Measurements from ENCODE around the gene TOR1A.
A peak's percentile ranks its signal among the peaks of the same experiment; 100 is the strongest.

TOR1A gene

DNA sequence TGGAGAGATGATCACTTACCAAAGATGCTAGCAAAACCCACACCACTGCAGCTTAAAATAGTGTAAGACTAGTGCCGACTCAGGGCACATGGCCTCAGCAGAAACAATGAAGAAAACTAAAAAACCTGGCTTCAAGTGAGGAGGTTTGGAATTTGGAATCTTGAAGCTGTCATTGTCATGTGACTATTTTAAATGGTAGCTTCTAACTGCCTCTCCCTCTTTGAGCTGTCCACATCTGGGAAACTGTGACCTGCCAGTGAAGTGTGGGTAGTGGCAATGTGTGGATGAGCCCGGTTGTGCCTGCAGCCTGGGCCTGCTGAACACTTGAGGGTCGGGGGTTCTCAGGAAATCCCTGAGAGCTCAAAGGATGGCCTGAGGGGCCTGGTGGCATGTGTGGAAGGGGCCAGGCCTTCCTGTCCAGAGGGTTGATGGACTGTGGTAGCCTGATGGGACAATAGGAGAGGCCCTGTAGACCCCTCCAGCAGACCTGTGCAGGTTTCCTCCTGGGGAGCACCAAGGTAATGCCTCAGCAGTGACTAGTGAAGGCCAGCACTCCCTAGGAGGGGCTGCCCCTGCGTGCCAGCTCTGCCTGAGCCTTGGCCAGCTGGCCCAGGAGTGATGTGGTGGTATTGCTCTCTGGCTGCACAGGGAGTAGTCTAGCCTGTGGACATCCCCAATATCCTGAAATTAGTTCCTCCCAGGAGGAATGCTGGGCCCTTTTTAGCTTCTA lies 24.9 kb upstream of the TOR1A start:
- H2AFZ ChIP-seq (ENCODE audit: low read length), result no peak overlapping the region
- H3F3A ChIP-seq (ENCODE audit: low read depth), result no peaks in the 10 kb centered on the region
- no peaks in the 10 kb centered on the region for H3K27me3 ChIP-seq (ENCODE audit: insufficient read depth, low read length, poor library complexity, severe bottlenecking)
- H3K9ac ChIP-seq (ENCODE audit: low read depth, low read length, poor library complexity, severe bottlenecking), result no peak overlapping the region
- no peaks in the 10 kb centered on the region for H3K4me1 ChIP-seq (ENCODE audit: insufficient read depth, low read length, poor library complexity, severe bottlenecking)
- no peak for TF ChIP-seq EZH2phosphoT487 (IDR thresholded peaks at IDR 0.05; ENCODE audit: borderline replicate concordance)
- TF ChIP-seq, protein P1, sequence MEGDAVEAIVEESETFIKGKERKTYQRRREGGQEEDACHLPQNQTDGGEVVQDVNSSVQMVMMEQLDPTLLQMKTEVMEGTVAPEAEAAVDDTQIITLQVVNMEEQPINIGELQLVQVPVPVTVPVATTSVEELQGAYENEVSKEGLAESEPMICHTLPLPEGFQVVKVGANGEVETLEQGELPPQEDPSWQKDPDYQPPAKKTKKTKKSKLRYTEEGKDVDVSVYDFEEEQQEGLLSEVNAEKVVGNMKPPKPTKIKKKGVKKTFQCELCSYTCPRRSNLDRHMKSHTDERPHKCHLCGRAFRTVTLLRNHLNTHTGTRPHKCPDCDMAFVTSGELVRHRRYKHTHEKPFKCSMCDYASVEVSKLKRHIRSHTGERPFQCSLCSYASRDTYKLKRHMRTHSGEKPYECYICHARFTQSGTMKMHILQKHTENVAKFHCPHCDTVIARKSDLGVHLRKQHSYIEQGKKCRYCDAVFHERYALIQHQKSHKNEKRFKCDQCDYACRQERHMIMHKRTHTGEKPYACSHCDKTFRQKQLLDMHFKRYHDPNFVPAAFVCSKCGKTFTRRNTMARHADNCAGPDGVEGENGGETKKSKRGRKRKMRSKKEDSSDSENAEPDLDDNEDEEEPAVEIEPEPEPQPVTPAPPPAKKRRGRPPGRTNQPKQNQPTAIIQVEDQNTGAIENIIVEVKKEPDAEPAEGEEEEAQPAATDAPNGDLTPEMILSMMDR (conservative IDR thresholded peaks at IDR 0.05; ENCODE audit: low read length), result no peak
- no peaks in the 10 kb centered on the region for H3K9me3 ChIP-seq (ENCODE audit: insufficient read depth, low read depth, low read length)
- no peak overlapping the region for H3K4me2 ChIP-seq (ENCODE audit: low read depth, low read length, poor library complexity, severe bottlenecking)
- H3K4me3 ChIP-seq (ENCODE audit: low read length, poor library complexity, severe bottlenecking), result no peak overlapping the region
- no peaks in the 10 kb centered on the region for H4K20me1 ChIP-seq (ENCODE audit: insufficient read depth, low read length, poor library complexity, severe bottlenecking)
- H3K9me2 ChIP-seq (replicated peaks; ENCODE audit: low read depth, low read length), result no peaks in the 10 kb centered on the region
- H3K79me2 ChIP-seq (ENCODE audit: insufficient read depth, low read length), result no peaks in the 10 kb centered on the region
- peaks cover 5% of the 10 kb centered on the region; the same call in 1 of the 2 replicates for H3K36me3 ChIP-seq (ENCODE audit: insufficient read depth, low read length)

DNA sequence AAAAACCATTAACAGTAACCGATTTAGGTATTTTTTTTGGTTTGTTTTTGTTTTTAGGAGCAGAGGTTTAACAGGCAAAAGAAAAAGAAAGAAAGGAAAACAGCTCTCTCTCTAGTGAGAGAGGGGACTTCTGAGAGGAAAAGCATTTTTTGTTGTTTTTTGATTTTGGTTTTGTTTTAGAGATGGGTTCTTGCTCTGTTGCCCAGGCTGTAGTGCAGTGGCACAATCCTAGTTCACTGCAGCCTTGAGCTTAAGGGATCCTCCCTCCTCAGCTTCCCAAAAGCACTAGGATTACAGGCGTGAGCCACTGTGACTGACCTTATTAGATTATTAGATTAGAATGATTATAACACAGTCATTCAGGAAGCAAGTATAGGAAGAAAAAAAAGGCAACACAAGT lies 21.4 kb upstream of the TOR1A start:
- H3K79me2 ChIP-seq (ENCODE audit: insufficient read depth, low read length), result peaks cover 9% of the 10 kb centered on the region; the same call in 1 of the 2 replicates
- H3K27me3 ChIP-seq (ENCODE audit: insufficient read depth, low read length, poor library complexity, severe bottlenecking), result no peaks in the 10 kb centered on the region
- H3K9me2 ChIP-seq (replicated peaks; ENCODE audit: low read depth, low read length), result no peaks in the 10 kb centered on the region
- no peaks in the 10 kb centered on the region for H3F3A ChIP-seq (ENCODE audit: low read depth)
- H3K4me3 ChIP-seq (ENCODE audit: low read length, poor library complexity, severe bottlenecking), result no peak overlapping the region
- no peaks in the 10 kb centered on the region for H3K9me3 ChIP-seq (ENCODE audit: insufficient read depth, low read depth, low read length)
- no peaks in the 10 kb centered on the region for H3K36me3 ChIP-seq (ENCODE audit: insufficient read depth, low read length)
- H3K4me2 ChIP-seq (ENCODE audit: low read depth, low read length, poor library complexity, severe bottlenecking), result no peak overlapping the region
- no peaks in the 10 kb centered on the region for H4K20me1 ChIP-seq (ENCODE audit: insufficient read depth, low read length, poor library complexity, severe bottlenecking)
- H3K4me1 ChIP-seq (ENCODE audit: insufficient read depth, low read length, poor library complexity, severe bottlenecking), result peaks cover 2% of the 10 kb centered on the region
- no peak overlapping the region for H3K9ac ChIP-seq (ENCODE audit: low read depth, low read length, poor library complexity, severe bottlenecking)
- no peak for TF ChIP-seq EZH2phosphoT487 (IDR thresholded peaks at IDR 0.05; ENCODE audit: borderline replicate concordance)
- TF ChIP-seq, protein P1 (conservative IDR thresholded peaks at IDR 0.05; ENCODE audit: low read length), result no peak
- no peak overlapping the region for H2AFZ ChIP-seq (ENCODE audit: low read length)

DNA sequence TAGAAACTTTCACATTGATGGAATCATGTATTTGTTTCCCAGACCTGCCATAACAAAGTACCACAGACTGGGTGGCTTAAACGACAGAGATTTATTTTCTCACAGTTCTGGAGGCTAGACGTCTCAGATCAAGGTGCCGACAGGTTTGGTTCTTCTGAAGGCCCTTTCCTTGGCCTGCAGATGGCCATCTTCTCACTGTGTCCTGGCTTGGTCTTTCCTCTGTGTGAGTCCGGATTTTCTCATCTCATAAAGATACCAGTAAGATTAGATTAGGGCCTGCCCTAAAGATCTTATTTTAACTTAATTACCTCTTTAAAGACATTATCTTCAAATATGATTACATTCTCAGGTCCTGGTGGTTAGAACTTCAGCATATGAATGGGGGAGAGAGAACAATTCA lies 17.1 kb upstream of the TOR1A start:
- Histone ChIP-seq H3K9ac (ENCODE audit: low read depth, low read length, poor library complexity, severe bottlenecking) (no peak overlapping the region), H3K9me3 (ENCODE audit: insufficient read depth, low read depth, low read length) (no peaks in the 10 kb centered on the region), H3K27me3 (ENCODE audit: insufficient read depth, low read length, poor library complexity, severe bottlenecking) (no peaks in the 10 kb centered on the region), H3K4me1 (ENCODE audit: insufficient read depth, low read length, poor library complexity, severe bottlenecking) (peaks cover 27% of the 10 kb centered on the region), H3K9me2 (replicated peaks; ENCODE audit: low read depth, low read length) (no peaks in the 10 kb centered on the region), H4K20me1 (ENCODE audit: insufficient read depth, low read length, poor library complexity, severe bottlenecking) (no peaks in the 10 kb centered on the region), H3F3A (ENCODE audit: low read depth) (no peaks in the 10 kb centered on the region), H2AFZ (ENCODE audit: low read length) (no peak overlapping the region), H3K79me2 (ENCODE audit: insufficient read depth, low read length) (peaks cover 44% of the 10 kb centered on the region), H3K4me3 (ENCODE audit: low read length, poor library complexity, severe bottlenecking) (no peak overlapping the region), H3K36me3 (ENCODE audit: insufficient read depth, low read length) (no peaks in the 10 kb centered on the region), H3K4me2 (ENCODE audit: low read depth, low read length, poor library complexity, severe bottlenecking) (no peak overlapping the region)
- TF ChIP-seq, protein P1 (conservative IDR thresholded peaks at IDR 0.05; ENCODE audit: low read length), result peak; percentile 13; the same call in 1 of the 2 replicates
- no peak for TF ChIP-seq EZH2phosphoT487 (IDR thresholded peaks at IDR 0.05; ENCODE audit: borderline replicate concordance)
